ENCODE results near the gene ARSB. TPM values are rescaled to one million over a fixed set of nuclear protein-coding genes. Genes with fewer than 3 reads are reported as not detected.

The ARSB gene
- total RNA-seq, 1 experiment from 2014 or later, result 18.1 TPM

DNA sequence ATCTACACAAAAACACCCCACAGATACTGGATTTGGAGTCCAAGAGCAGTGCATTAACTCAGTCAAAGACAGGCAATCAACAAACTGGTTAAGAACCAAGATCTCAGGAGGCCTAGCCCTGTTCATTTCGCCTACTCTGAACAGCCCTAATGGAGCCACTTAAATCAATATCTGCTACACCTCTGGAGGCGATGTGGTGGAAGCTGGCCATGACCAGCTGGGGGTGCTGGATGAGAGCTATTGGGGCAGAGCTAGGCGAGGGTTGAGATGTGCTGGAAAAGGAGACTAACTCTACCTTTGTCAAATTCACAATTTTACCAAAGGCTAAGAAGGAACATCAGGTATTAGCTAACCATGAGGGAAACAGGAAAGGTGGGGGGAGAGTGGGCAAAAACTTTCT lies 23.3 kb upstream of the ARSB start:
- Histone ChIP-seq H3K36me3 (ENCODE audit: control insufficient read depth, insufficient read depth, low read length) (no peaks in the 10 kb centered on the region), H3K4me3 (ENCODE audit: low read depth in 2 of 2, low read length in 2 of 2) (no peak overlapping the region), H3K4me1 (ENCODE audit: control insufficient read depth, insufficient read depth, low read length) (no peaks in the 10 kb centered on the region), H3K9me3 (ENCODE audit: control insufficient read depth, insufficient read depth, low read depth, low read length) (no peaks in the 10 kb centered on the region), H3K27me3 (ENCODE audit: control insufficient read depth, insufficient read depth, low read length) (peaks cover 23% of the 10 kb centered on the region), H3K27ac (ENCODE audit: low read length) (no peak overlapping the region)
- ATAC-seq (no peak), DNase-seq (ENCODE audit: low read depth, low spot score) (no peak)
- TF ChIP-seq SIN3A (IDR thresholded peaks at IDR 0.05; ENCODE audit: borderline replicate concordance, insufficient read depth, low read depth, low read length) (no peak), POLR2AphosphoS5 (IDR thresholded peaks at IDR 0.05; ENCODE audit: low read depth, low read length) (no peak), TCF7L2 (IDR thresholded peaks at IDR 0.05; ENCODE audit: low read depth, low read length) (no peak)
- TF ChIP-seq, protein P1, sequence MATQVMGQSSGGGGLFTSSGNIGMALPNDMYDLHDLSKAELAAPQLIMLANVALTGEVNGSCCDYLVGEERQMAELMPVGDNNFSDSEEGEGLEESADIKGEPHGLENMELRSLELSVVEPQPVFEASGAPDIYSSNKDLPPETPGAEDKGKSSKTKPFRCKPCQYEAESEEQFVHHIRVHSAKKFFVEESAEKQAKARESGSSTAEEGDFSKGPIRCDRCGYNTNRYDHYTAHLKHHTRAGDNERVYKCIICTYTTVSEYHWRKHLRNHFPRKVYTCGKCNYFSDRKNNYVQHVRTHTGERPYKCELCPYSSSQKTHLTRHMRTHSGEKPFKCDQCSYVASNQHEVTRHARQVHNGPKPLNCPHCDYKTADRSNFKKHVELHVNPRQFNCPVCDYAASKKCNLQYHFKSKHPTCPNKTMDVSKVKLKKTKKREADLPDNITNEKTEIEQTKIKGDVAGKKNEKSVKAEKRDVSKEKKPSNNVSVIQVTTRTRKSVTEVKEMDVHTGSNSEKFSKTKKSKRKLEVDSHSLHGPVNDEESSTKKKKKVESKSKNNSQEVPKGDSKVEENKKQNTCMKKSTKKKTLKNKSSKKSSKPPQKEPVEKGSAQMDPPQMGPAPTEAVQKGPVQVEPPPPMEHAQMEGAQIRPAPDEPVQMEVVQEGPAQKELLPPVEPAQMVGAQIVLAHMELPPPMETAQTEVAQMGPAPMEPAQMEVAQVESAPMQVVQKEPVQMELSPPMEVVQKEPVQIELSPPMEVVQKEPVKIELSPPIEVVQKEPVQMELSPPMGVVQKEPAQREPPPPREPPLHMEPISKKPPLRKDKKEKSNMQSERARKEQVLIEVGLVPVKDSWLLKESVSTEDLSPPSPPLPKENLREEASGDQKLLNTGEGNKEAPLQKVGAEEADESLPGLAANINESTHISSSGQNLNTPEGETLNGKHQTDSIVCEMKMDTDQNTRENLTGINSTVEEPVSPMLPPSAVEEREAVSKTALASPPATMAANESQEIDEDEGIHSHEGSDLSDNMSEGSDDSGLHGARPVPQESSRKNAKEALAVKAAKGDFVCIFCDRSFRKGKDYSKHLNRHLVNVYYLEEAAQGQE (IDR thresholded peaks at IDR 0.05; ENCODE audit: insufficient read depth in 1 of 2, low read depth in 2 of 2, low read length in 1 of 2), result no peak
- TF ChIP-seq, protein P2, sequence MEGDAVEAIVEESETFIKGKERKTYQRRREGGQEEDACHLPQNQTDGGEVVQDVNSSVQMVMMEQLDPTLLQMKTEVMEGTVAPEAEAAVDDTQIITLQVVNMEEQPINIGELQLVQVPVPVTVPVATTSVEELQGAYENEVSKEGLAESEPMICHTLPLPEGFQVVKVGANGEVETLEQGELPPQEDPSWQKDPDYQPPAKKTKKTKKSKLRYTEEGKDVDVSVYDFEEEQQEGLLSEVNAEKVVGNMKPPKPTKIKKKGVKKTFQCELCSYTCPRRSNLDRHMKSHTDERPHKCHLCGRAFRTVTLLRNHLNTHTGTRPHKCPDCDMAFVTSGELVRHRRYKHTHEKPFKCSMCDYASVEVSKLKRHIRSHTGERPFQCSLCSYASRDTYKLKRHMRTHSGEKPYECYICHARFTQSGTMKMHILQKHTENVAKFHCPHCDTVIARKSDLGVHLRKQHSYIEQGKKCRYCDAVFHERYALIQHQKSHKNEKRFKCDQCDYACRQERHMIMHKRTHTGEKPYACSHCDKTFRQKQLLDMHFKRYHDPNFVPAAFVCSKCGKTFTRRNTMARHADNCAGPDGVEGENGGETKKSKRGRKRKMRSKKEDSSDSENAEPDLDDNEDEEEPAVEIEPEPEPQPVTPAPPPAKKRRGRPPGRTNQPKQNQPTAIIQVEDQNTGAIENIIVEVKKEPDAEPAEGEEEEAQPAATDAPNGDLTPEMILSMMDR (IDR thresholded peaks at IDR 0.05), result no peak
- CTCF ChIA-PET, result no interaction called here
- in situ Hi-C loops (cut with HindIII; ENCODE audit: low pct_unique_long_range_greater_than_20kb, low sequenced_read_pairs), result no loop called here
- intact Hi-C loops (cut with micrococcal nuclease; ENCODE audit: unreplicated experiment), result no loop called here
- BruUV-seq (replicated peaks), result no TSS peak
- POLR2A ChIA-PET, result no interaction called here

DNA sequence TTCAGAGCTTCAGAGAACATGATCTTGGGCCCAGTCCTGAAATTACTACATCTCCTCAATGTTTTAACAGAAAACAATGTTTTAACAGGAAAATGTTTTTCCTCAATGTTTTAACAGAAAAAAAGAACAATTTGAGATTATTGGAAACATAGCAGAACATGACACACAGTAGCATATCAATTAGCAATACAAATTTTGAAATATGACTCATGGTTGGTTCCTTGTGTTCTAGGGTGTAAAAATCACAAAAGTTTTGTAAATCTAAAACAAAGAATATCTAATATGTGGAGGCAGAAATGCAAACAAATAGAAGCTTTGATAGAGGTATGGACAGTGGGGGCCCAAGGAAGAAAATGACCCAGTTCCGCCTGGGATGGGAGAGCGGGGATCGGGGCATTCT lies 22.8 kb upstream of the ARSB start:
- ATAC-seq (no peak), DNase-seq (ENCODE audit: low read depth, low spot score) (no peak)
- intact Hi-C loops (cut with micrococcal nuclease; ENCODE audit: unreplicated experiment), result no loop called here
- CTCF ChIA-PET, result no interaction called here
- in situ Hi-C loops (cut with HindIII; ENCODE audit: low pct_unique_long_range_greater_than_20kb, low sequenced_read_pairs), result no loop called here
- Histone ChIP-seq H3K27ac (ENCODE audit: low read length) (no peak overlapping the region), H3K4me3 (ENCODE audit: low read depth in 2 of 2, low read length in 2 of 2) (no peak overlapping the region), H3K9me3 (ENCODE audit: control insufficient read depth, insufficient read depth, low read depth, low read length) (no peaks in the 10 kb centered on the region), H3K4me1 (ENCODE audit: control insufficient read depth, insufficient read depth, low read length) (no peaks in the 10 kb centered on the region), H3K36me3 (ENCODE audit: control insufficient read depth, insufficient read depth, low read length) (no peaks in the 10 kb centered on the region), H3K27me3 (ENCODE audit: control insufficient read depth, insufficient read depth, low read length) (peaks cover 26% of the 10 kb centered on the region)
- no TSS peak for BruUV-seq (replicated peaks)
- POLR2A ChIA-PET, result no interaction called here
- no peak for TF ChIP-seq TCF7L2 (IDR thresholded peaks at IDR 0.05; ENCODE audit: low read depth, low read length)
- no peak for TF ChIP-seq POLR2AphosphoS5 (IDR thresholded peaks at IDR 0.05; ENCODE audit: low read depth, low read length)
- TF ChIP-seq, protein P1 (IDR thresholded peaks at IDR 0.05; ENCODE audit: insufficient read depth in 1 of 2, low read depth in 2 of 2, low read length in 1 of 2), result no peak
